Measurements from ENCODE around the gene TNFRSF4. TPM values are rescaled to one million over a fixed set of nuclear protein-coding genes. Genes with fewer than 3 reads are reported as not detected.

The TNFRSF4 gene
- total and polyA plus RNA-seq, 2 of the 8 experiments (the other 6 are each of a cell fraction or from before 2014, with no cell fraction given), result 0.06 TPM; not detected in 1

- Histone ChIP-seq H3K4me3 (ENCODE audit: extremely low read depth in 1 of 4, insufficient read depth in 2 of 4, low read depth in 3 of 4, low read length in 4 of 4) (no peak overlapping the region), H2AK5ac (ENCODE audit: low read depth, low read length) (no peak overlapping the region), H3K36me3 (ENCODE audit: control insufficient read depth in 2 of 4, insufficient read depth in 4 of 4, low read length in 3 of 4) (peaks cover 0 to 10% (median 0%) of the 10 kb centered on the region in 4 experiments; a peak in 4 of 8 replicates), H3K27ac (ENCODE audit: low read depth, low read length) (no peak overlapping the region), H3K56ac (replicated peaks; ENCODE audit: insufficient read length, low read depth, low read length) (no peak overlapping the region), H3K18ac (ENCODE audit: extremely low read depth, low read length) (no peak overlapping the region), H3K4me2 (ENCODE audit: insufficient read depth in 1 of 2, low read depth in 2 of 2, low read length in 2 of 2) (no peak overlapping the region), H4K8ac (ENCODE audit: extremely low read depth, insufficient read depth, low read length) (no peak overlapping the region; the same call in none of the 2 replicates), H4K20me1 (replicated peaks in 1 of 2; ENCODE audit: control insufficient read depth in 1 of 2, insufficient read depth in 2 of 2, low read length in 2 of 2) (peaks cover 3 to 6% of the 10 kb centered on the region in 2 experiments), H3K79me1 (ENCODE audit: low read depth, low read length) (no peaks in the 10 kb centered on the region), H2BK12ac (ENCODE audit: low read depth, low read length) (no peak overlapping the region), H3K27me3 (replicated peaks in 1 of 4; ENCODE audit: control insufficient read depth in 3 of 4, extremely low read depth in 1 of 4, insufficient read depth in 3 of 4, low read length in 3 of 4) (no peaks in the 10 kb centered on the region), H3K9ac (replicated peaks in 1 of 4; ENCODE audit: extremely low read depth in 1 of 4, low read depth in 3 of 4, low read length in 3 of 4) (no peak overlapping the region), H3K4me1 (replicated peaks in 1 of 4; ENCODE audit: control insufficient read depth in 3 of 4, insufficient read depth in 4 of 4, low read length in 3 of 4) (no peaks in the 10 kb centered on the region; a peak in 1 of 7 replicates), H2BK5ac (ENCODE audit: low read depth, low read length) (no peak overlapping the region), H2BK15ac (ENCODE audit: low read length) (no peak overlapping the region), H4K91ac (replicated peaks; ENCODE audit: insufficient read length, low read length) (no peak overlapping the region), H3K4ac (replicated peaks; ENCODE audit: insufficient read length, low read depth, low read length) (no peak overlapping the region), H3K9me3 (ENCODE audit: insufficient read depth in 2 of 2, low read depth in 1 of 2, low read length in 1 of 2) (no peaks in the 10 kb centered on the region), H2AFZ (ENCODE audit: low read length) (no peak overlapping the region), H3K23me2 (ENCODE audit: low read depth, low read length) (no peaks in the 10 kb centered on the region), H3K79me2 (ENCODE audit: control insufficient read depth in 1 of 2, insufficient read depth in 2 of 2, low read length in 2 of 2) (no peaks in the 10 kb centered on the region), H2BK120ac (replicated peaks; ENCODE audit: low read depth, low read length) (no peak overlapping the region), H2BK20ac (ENCODE audit: low read length) (no peak overlapping the region), H3K23ac (ENCODE audit: insufficient read length) (no peak overlapping the region), H3K14ac (ENCODE audit: insufficient read length) (no peak overlapping the region), H4K5ac (ENCODE audit: insufficient read length, low read depth, low read length) (no peak overlapping the region)
- FAIRE-seq (no peak), DNase-seq (ENCODE audit: low read depth in 1 of 2, low spot score in 2 of 2) (no peak)
- POLR2A ChIA-PET (ENCODE audit: partially characterized antibody), result no interaction called here
- CTCF ChIA-PET (ENCODE audit: partially characterized antibody), result interaction anchor here (0.6 to 2.2 kb wide), 5 partner anchors 17 to 149 kb away, joined by 3 to 9 read pairs (median 3); partner anchors contain the start of gene TTLL10
- TF ChIP-seq BCL11A (IDR thresholded peaks at IDR 0.05; ENCODE audit: low read depth in 2 of 2, low read length in 2 of 2) (no peak), TAF7 (optimal IDR thresholded peaks at IDR 0.05; ENCODE audit: borderline replicate concordance, low read depth, low read length) (no peak), NANOG (IDR thresholded peaks at IDR 0.05; ENCODE audit: insufficient read depth, low read depth, low read length, poor library complexity, severe bottlenecking) (no peak), KDM4A (IDR thresholded peaks at IDR 0.05; ENCODE audit: low read depth, low read length, severe bottlenecking) (no peak), RNF2 (IDR thresholded peaks at IDR 0.05; ENCODE audit: borderline replicate concordance, low read depth, low read length, missing control alignments, poor library complexity, severe bottlenecking) (no peak), POLR2A (IDR thresholded peaks at IDR 0.05; ENCODE audit: control extremely low read depth in 1 of 2, low read depth in 2 of 2, low read length in 2 of 2) (no peak), KDM1A (IDR thresholded peaks at IDR 0.05; ENCODE audit: borderline replicate concordance, low read length) (no peak), POLR2AphosphoS5 (IDR thresholded peaks at IDR 0.05; ENCODE audit: low read depth, low read length) (no peak), CREB1 (IDR thresholded peaks at IDR 0.05) (no peak)
- TF ChIP-seq, protein P1, sequence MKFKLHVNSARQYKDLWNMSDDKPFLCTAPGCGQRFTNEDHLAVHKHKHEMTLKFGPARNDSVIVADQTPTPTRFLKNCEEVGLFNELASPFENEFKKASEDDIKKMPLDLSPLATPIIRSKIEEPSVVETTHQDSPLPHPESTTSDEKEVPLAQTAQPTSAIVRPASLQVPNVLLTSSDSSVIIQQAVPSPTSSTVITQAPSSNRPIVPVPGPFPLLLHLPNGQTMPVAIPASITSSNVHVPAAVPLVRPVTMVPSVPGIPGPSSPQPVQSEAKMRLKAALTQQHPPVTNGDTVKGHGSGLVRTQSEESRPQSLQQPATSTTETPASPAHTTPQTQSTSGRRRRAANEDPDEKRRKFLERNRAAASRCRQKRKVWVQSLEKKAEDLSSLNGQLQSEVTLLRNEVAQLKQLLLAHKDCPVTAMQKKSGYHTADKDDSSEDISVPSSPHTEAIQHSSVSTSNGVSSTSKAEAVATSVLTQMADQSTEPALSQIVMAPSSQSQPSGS (IDR thresholded peaks at IDR 0.05; ENCODE audit: low read length), result no peak
- 93% methylated on average over 16 of the region's 24 CpGs; no CpG with 5 or more reads in 1 of the 2 experiments for WGBS, 2 experiments (ENCODE audit: extremely low coverage in 1 of 2, insufficient coverage in 1 of 2, insufficient read length in 1 of 2, insufficient replicate concordance in 2 of 2, low coverage in 1 of 2, low lambda C conversion rate in 2 of 2, missing lambda C conversion rate in 1 of 2)
These were observed 1.1 kb downstream of the TNFRSF4 start for GRCh38 chr1:1212780-1213344.
